ENCODE data around the gene MFAP2. TPM values are rescaled to one million over a fixed set of nuclear protein-coding genes. Genes with fewer than 3 reads are reported as not detected.

The MFAP2 gene
- total and polyA plus RNA-seq, 11 donors = 1.2 to 13.0 (median 2.3) TPM

- H3K4me3 ChIP-seq = no peak overlapping the region
- no peaks in the 10 kb centered on the region for H3K9me3 ChIP-seq
- 89 to 93% (median 91%) methylated on average over 11 to 13 of the region's 13 CpGs for WGBS, 4 donors
- peaks cover 0 to 5% (median 0%) of the 10 kb centered on the region in 12 donors for H3K4me1 ChIP-seq
- no peak overlapping the region for H3K27ac ChIP-seq
- ATAC-seq (no peak), DNase-seq (no peak)
- TF ChIP-seq, protein P1, sequence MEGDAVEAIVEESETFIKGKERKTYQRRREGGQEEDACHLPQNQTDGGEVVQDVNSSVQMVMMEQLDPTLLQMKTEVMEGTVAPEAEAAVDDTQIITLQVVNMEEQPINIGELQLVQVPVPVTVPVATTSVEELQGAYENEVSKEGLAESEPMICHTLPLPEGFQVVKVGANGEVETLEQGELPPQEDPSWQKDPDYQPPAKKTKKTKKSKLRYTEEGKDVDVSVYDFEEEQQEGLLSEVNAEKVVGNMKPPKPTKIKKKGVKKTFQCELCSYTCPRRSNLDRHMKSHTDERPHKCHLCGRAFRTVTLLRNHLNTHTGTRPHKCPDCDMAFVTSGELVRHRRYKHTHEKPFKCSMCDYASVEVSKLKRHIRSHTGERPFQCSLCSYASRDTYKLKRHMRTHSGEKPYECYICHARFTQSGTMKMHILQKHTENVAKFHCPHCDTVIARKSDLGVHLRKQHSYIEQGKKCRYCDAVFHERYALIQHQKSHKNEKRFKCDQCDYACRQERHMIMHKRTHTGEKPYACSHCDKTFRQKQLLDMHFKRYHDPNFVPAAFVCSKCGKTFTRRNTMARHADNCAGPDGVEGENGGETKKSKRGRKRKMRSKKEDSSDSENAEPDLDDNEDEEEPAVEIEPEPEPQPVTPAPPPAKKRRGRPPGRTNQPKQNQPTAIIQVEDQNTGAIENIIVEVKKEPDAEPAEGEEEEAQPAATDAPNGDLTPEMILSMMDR (IDR thresholded peaks at IDR 0.05) = no peak
- TF ChIP-seq POLR2A (IDR thresholded peaks at IDR 0.05) = no peak
- H3K36me3 ChIP-seq = peaks cover 0 to 72% (median 44%) of the 10 kb centered on the region in 9 donors
- no peaks in the 10 kb centered on the region for H3K27me3 ChIP-seq
- intact Hi-C loops (cut with DNase I) = no loop called here
Observed at GRCh38 chr1:16988210-16988609, 7.8 kb upstream of the MFAP2 start.

DNA sequence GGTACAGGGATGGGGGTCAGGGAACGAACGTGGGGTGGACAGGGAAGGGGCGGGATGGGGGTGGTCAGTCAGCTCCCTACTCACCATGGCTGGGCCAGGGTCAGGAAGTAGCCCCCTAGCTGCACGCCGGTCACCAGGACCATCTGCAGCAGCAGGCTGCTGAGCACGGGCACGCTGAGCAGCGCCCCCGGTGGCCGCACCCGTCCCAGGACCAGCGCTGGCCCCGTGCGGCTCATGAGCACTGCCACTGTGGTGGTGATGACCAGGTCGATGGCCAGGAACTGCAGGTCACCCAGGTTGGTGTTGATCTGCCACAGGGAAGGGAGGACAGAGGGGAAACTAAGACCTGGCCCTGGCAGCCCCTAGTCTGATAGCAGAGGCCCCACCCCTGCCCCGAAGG lies 6.5 kb upstream of the MFAP2 start:
- Histone ChIP-seq H3K36me3 (peaks cover 0 to 62% (median 44%) of the 10 kb centered on the region in 9 donors), H3K9me3 (no peaks in the 10 kb centered on the region), H3K27ac (no peak overlapping the region), H3K4me1 (peaks cover 0 to 5% (median 0%) of the 10 kb centered on the region in 12 donors), H3K27me3 (no peaks in the 10 kb centered on the region), H3K4me3 (no peak overlapping the region)
- ATAC-seq (no peak), DNase-seq (no peak)
- intact Hi-C loops (cut with DNase I) = no loop called here
- TF ChIP-seq POLR2A (IDR thresholded peaks at IDR 0.05) = no peak
- TF ChIP-seq, protein P1 (IDR thresholded peaks at IDR 0.05) = peak in 2 of 12 donors; percentile 24 to 28
- 71 to 78% (median 78%) methylated on average over 7 to 16 of the region's 16 CpGs for WGBS, 4 donors

GRCh38 chr1:16986560-16986959 lies 6.1 kb upstream of the MFAP2 start:
- intact Hi-C loops (cut with DNase I) = no loop called here
- no peak for ATAC-seq
- WGBS, 4 donors = 89 to 92% (median 91%) methylated on average over 19 to 23 of the region's 23 CpGs

GRCh38 chr1:16986113-16986512 lies 5.7 kb upstream of the MFAP2 start:
- peaks cover 0 to 5% (median 0%) of the 10 kb centered on the region in 12 donors for H3K4me1 ChIP-seq
- H3K27me3 ChIP-seq = peaks cover 0 to 2% (median 0%) of the 10 kb centered on the region in 9 donors
- DNase-seq (no peak), ATAC-seq (no peak)
- no peak overlapping the region for H3K4me3 ChIP-seq
- 84 to 93% (median 91%) methylated on average over 8 to 19 of the region's 19 CpGs for WGBS, 4 donors
- TF ChIP-seq, protein P1 (IDR thresholded peaks at IDR 0.05) = no peak
- no peak for TF ChIP-seq POLR2A (IDR thresholded peaks at IDR 0.05)
- H3K27ac ChIP-seq = no peak overlapping the region
- intact Hi-C loops (cut with DNase I) = no loop called here
- no peaks in the 10 kb centered on the region for H3K9me3 ChIP-seq
- H3K36me3 ChIP-seq = peaks cover 0 to 53% (median 39%) of the 10 kb centered on the region in 9 donors

More at GRCh38 chr1:16986560-16986959, 6.1 kb upstream of the MFAP2 start:
- Histone ChIP-seq H3K36me3 (peaks cover 0 to 57% (median 41%) of the 10 kb centered on the region in 9 donors), H3K27ac (no peak overlapping the region), H3K9me3 (no peaks in the 10 kb centered on the region), H3K4me1 (peaks cover 0 to 5% (median 0%) of the 10 kb centered on the region in 12 donors), H3K4me3 (no peak overlapping the region), H3K27me3 (no peaks in the 10 kb centered on the region)
- TF ChIP-seq, protein P1 (IDR thresholded peaks at IDR 0.05) = no peak
- TF ChIP-seq POLR2A (IDR thresholded peaks at IDR 0.05) = no peak
- no peak for DNase-seq

Measured in heart left ventricle (tissue), 16 donors.